GM18909 (cell line): ENCODE measurements around the gene APBA2.

Experiments
- ATAC-seq: cut with Tn5 transposase; IDR thresholded peaks from one replicate; pipeline ENCODE4 v1.9.1; 2021; ENCODE audit warnings: mild to moderate bottlenecking; ENCODE audit not compliant: unreplicated experiment, poor library complexity

Gene APBA2

DNA sequence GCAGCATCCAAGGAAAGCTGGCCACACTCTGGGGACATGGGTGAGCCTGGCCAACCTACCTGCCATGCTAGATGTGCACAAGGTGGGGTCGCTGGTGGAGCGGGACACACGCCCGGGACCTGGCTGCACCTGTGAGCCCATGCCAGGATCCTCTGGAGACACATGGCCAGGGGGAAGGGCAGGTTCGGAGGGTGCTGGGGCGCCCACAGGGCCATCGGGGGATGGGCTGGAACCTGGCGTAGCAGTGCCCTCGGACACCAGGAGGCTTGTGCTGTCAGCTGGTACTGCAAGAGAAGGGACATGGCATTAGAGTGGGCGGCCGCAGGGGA lies 240.4 kb downstream of the APBA2 start:
- no peak for ATAC-seq

GRCh38 chr15:29126821-29127461 lies 241.2 kb downstream of the APBA2 start:
- no peak for ATAC-seq

DNA sequence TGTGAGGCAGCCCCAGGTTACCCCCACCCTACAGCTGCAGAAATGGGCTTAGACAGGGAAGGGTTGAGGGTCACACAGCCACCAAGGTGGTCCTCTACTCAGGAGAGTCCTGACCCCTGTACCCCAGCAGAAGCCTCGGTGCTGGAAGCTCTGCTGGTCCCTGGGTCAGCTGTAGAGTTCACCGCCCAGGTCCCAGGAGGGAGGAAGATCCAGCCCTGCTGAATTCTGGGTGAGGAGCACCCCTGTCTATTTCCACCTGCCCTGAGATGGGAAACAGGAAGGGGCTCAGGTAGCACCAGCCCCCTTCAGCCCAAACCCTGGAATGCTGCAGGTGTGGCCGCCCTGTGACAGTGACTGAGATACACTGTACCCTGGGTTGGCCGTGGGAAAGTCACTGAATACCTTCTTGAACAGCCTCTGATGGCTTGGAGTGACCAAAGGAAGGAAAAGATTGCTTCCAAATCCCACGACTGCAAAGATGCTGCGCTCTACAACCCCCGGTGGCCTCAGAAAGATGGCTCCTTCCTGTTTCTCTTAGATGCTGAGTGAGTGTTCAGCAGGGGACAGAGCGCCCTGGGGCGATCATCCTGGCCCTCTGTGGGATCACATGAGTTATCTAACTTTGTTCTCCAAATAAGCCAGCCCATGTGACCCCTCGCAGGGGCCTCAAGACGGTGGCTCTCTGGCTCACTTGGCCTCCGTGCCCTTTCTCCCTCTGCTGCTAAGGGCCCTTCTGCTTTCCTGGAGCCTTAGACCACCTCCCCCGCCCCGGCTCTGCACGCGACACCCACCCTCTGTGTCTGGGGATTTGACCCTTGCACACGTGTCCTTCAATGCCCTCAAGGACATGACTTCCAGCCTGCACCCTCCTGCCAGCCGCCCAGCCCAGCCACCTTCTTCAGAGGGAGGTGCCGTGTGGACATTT lies 242.0 kb downstream of the APBA2 start:
- no peak for ATAC-seq

DNA sequence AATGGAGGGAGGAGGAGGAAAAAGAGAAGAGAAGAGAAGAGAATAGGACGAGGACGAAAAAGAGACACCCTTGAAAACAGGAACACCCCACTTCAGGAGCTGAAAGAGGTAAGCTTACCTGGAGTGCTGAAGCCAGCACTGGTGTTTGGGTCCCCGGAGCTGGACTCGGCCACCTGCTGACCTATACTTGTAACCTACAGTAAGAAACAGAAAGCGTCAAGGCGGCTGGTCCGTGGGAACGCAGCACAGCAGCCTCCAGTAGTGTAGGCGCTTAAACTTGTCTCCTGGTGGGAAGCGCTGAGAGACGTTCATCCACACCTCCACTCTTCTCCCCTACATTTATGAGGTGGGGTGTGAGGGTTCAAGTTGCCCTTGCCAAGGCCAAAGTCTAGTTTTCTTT lies 242.9 kb downstream of the APBA2 start:
- no peak for ATAC-seq

DNA sequence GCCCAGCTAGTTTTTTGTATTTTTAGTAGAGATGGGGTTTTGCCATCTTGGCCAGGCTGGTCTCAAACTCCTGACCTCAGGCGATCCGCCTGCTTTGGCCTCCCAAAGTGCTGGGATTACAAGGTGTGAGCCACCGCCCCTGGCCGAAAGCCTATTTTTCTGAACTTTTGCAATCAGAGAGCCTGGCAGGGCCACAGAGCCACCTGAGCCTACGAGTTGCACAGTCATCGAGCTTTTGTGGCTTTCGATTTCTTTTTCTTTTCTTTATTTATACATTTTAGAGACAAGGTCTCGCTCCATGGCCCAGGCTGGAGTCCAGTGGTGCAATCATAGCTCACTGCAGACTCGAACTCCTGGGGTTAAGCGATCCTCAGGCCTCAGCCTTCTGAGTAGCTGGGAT lies 243.4 kb downstream of the APBA2 start:
- ATAC-seq: no peak

GRCh38 chr15:29129926-29130325 lies 244.2 kb downstream of the APBA2 start:
- ATAC-seq: no peak

GRCh38 chr15:29130476-29130875 lies 244.7 kb downstream of the APBA2 start:
- no peak for ATAC-seq

GRCh38 chr15:29130951-29131839 lies 245.4 kb downstream of the APBA2 start:
- no peak for ATAC-seq

GRCh38 chr15:29131840-29132420 lies 246.2 kb downstream of the APBA2 start:
- ATAC-seq: no peak

DNA sequence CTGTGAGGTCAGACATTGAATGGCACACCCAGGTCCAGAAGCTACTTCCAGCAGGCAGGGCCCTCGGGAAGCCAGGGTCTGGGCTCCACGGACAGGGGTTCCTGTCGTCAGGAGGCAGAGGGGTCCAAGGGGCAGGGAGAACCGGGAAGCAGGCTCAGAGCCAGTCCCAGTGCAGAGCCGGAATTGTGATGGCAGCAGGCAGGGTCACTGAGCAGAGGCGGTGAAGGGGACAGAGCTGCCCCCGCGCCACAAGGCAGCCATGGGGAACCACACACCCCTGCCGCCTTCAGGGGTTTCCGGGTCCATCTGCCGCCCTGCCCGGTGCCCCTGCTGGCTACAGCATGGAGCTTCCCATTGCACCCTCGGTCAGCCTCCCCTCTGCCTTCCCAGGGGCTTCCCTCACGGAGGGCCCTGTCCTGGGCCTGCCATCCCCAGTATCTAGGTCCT lies 247.0 kb downstream of the APBA2 start:
- ATAC-seq: no peak

DNA sequence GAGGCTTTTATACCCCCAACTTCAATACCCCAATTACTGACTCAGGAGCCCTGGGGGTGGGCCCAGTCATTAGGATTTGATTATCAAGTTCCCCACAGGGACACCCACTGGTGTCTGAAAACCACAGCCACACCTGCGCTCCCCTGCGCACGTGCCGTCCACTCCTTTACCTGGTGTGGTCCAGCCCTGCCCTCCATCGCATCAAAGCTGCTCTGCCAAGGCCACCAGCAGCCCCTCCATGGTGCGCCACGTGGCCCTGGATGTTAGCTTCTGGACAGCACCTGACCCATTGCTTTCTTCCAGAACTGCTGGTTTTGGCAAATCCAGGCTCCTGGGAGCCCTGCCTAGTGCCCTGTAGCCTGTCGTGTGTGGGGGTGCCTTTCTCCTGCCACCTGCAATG lies 247.5 kb downstream of the APBA2 start:
- no peak for ATAC-seq

- no peak for ATAC-seq
These were observed 248.0 kb downstream of the APBA2 start for GRCh38 chr15:29133791-29134190.

DNA sequence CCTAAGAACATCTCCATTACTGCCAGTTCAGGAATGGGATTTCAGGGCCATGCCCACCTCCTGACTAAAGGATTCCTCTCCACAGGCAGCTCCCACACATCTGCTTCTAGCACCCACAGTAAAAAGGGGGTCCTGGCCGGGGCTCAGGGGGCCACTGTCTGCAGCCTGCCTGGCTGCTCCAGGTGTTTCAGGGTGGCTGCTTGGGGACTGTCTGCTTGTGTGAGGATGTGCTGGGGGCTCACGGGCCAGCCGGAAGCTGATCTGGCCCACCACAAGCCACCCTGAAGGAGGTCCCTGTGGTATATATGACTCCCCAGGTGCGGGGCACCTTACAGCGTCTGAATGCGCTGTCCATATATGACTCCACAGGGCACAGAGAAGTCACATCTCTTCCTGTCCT lies 248.5 kb downstream of the APBA2 start:
- no peak for ATAC-seq

DNA sequence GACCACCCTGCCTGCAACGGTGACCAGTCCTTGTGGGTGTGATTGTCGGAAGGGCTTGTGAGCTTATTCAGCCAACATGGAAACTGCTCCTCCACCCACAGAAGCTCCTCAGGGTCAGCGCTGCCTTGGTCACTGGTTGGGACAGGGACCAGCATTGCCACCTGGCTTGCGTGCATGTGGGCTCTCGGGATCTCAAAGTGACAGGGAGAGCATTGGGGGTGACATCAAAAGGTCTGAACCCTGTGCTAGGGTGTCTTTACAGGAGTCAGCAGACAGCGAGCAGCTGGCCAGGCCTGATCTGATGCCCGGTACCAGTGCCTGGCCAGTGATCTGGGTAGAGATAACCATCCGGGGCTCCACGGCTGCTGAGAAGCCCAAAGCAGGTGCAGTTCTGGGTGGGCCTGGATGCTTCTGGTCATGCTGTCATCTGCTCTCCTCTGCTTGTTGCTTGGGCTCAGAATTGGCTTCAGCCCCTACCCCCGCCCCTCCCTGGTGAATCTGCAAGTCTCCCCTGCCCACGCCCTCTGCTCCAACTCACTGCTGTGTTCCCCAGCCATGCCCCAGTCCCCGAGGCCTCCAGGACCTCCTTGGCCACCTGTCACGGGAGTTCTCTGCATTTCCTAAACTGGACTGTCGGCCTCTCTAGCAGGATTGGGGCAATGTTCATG lies 249.0 kb downstream of the APBA2 start:
- ATAC-seq: no peak

DNA sequence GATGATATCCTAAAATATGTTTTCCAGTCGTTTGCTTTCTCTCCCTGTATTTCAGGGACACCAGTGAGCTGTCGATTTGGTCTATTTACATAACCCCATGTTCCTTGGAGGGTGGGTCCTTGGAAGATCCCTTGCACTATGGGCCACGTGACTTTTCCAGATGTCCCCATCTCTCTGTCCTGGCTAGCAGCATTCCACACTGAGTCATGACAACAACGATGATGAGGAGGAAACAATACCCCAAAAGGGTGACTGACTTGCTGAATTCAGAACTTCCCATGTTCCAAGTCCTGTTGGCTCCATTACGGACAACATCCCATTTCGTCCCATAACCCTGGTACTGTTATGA lies 249.5 kb downstream of the APBA2 start:
- ATAC-seq: no peak

DNA sequence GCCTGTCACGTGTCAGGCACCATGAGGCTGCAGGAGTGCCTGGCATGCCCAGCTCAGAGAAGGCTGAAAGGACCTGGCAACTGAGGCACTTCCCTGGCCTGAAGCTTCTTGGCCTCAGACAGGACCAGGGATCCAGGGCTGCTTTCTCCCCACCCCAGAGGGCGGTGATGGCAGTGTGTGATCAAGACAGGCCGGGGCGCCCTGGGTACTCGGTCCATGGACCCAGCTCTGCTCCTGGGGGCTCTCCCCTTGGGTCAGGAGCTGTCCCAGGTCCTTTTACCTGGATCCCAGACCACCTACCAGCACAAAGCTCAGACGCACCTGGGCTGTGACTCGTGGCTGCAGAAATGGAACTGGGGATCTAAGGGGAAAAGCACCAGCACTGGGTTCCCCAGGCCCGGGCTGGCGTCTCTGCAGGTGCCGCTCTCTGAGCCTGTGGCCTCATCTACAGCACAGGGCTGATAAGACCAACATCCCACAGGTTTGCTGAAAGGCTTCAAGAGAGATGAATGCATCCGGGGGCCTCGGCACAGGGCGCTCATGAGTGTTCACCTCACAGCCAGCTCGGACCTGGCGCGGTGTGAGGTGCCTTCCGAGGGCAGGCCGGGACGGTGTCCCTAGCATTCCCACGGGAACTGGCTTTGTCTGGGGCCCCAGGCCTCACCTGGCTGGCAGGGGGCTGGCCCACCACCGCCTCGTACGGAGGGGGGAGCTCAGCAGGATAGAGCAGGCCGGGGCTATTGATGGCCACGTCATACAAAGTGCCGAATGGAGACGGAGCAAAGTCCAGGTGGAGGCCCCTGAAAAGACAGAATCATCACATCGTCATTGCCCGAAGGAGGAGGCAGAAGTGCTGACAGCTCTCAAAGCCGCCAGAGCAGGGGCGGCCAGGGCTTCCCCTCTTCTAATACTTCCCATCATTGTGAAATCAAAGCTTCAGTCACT lies 250.2 kb downstream of the APBA2 start:
- ATAC-seq: no peak

- no peak for ATAC-seq
These were observed 252.5 kb downstream of the APBA2 start for GRCh38 chr15:29138260-29138659.

GRCh38 chr15:29139072-29139471 lies 253.3 kb downstream of the APBA2 start:
- ATAC-seq: no peak
